HEK293T (cell line): ENCODE data around the gene ABCA3.

Experiments used
- CTCF ChIA-PET: fragments of 350-600 bp; formaldehyde crosslinking; extraction: SDS; loops from one replicate; lab custom pipeline; 2021; ENCODE audit warnings: antibody characterized with exemption, inconsistent platforms; lab: Yijun Ruan, JAX
- POLR2A ChIA-PET: fragments of 350-600 bp; formaldehyde crosslinking; extraction: SDS; loops from one replicate; lab custom pipeline; 2020; ENCODE audit warnings: antibody characterized with exemption, inconsistent platforms; lab: Yijun Ruan, JAX
- DNase-seq: peaks from one replicate; pipeline ENCODE4 v3.0.0; 2012; ENCODE audit warnings: mixed read lengths; ENCODE audit errors: extremely low spot score
- ARNT ChIP-seq: fragments of 450-650 bp; IDR thresholded peaks from 2 replicates; pipeline ENCODE4 v1.6.1; 2017; ENCODE audit warnings: mild to moderate bottlenecking
- BHLHE40 ChIP-seq: fragments of 450-650 bp; IDR thresholded peaks from 2 replicates; pipeline ENCODE4 v1.6.1; 2016; ENCODE audit warnings: mild to moderate bottlenecking, moderate library complexity, borderline replicate concordance
- CTBP1 ChIP-seq: fragments of 450-650 bp; IDR thresholded peaks from 2 replicates; pipeline ENCODE4 v1.6.1; 2016; ENCODE audit warnings: borderline replicate concordance
- ELF4 ChIP-seq: fragments of 450-650 bp; IDR thresholded peaks from 2 replicates; pipeline ENCODE4 v1.6.1; 2017; ENCODE audit warnings: antibody characterized with exemption
- FOXA1 ChIP-seq: fragments of 450-650 bp; IDR thresholded peaks from 2 replicates; pipeline ENCODE4 v1.6.1; 2016; ENCODE audit warnings: mild to moderate bottlenecking
- FOXK2 ChIP-seq: fragments of 450-650 bp; IDR thresholded peaks from 2 replicates; pipeline ENCODE4 v1.6.1; 2016; ENCODE audit warnings: mild to moderate bottlenecking
- FOXM1 ChIP-seq: fragments of 450-650 bp; IDR thresholded peaks from 2 replicates; pipeline ENCODE4 v1.6.1; 2017; ENCODE audit warnings: mild to moderate bottlenecking, borderline replicate concordance
- HDGF ChIP-seq: fragments of 450-650 bp; IDR thresholded peaks from 2 replicates; pipeline ENCODE4 v1.6.1; 2017; ENCODE audit warnings: antibody characterized with exemption, borderline replicate concordance
- L3MBTL2 ChIP-seq: fragments of 450-650 bp; conservative IDR thresholded peaks from 2 replicates; pipeline ENCODE4 v1.6.1; 2016; ENCODE audit warnings: mild to moderate bottlenecking
- LEF1 ChIP-seq: fragments of 450-650 bp; IDR thresholded peaks from 2 replicates; pipeline ENCODE4 v1.6.1; 2017; ENCODE audit warnings: mild to moderate bottlenecking, borderline replicate concordance
- NFRKB ChIP-seq: fragments of 450-650 bp; IDR thresholded peaks from 2 replicates; pipeline ENCODE4 v1.6.1; 2016; ENCODE audit warnings: mild to moderate bottlenecking, moderate library complexity
- SP1 ChIP-seq: fragments of 450-650 bp; IDR thresholded peaks from 2 replicates; pipeline ENCODE4 v1.6.1; 2017
- SUZ12 ChIP-seq: fragments of 450-650 bp; IDR thresholded peaks from 2 replicates; pipeline ENCODE4 v1.6.1; 2016; ENCODE audit warnings: mild to moderate bottlenecking
- TARDBP ChIP-seq: fragments of 450-650 bp; IDR thresholded peaks from 2 replicates; pipeline ENCODE4 v1.6.1; 2016
- ZNF384 ChIP-seq: fragments of 450-650 bp; IDR thresholded peaks from 2 replicates; pipeline ENCODE4 v1.6.1; 2016
- TF ChIP-seq, protein P1 (sequence below): fragments of 450-650 bp; IDR thresholded peaks from 2 replicates; pipeline ENCODE4 v1.6.1; 2016

The ABCA3 gene

DNA sequence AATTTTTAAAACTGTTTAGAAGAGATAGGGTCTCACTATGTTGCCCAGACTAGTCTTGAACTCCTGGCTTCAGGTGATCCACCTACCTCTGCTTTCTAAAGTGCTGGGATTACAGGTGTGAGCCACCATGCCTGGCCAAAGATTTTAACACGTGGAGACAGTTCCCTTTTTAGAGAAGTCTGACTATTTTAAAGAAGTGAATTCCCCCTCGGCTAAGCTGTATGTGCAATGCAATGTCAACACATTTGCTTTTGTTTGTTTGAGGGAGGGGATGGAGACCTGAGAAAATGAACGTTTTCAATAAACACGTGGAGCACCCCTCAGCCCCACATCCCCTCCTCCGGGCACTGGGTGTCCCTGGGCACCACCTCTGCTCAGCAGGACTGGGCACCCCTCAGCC is 58.3 kb downstream of the ABCA3 start:
- no peak for DNase-seq
- TF ChIP-seq TARDBP: no peak
- CTCF ChIA-PET: no interaction called here
- POLR2A ChIA-PET: interaction anchor here (2.1 kb wide), 1 partner anchor 13 kb away, joined by 7 read pairs; no protein-coding TSS in a partner anchor

DNA sequence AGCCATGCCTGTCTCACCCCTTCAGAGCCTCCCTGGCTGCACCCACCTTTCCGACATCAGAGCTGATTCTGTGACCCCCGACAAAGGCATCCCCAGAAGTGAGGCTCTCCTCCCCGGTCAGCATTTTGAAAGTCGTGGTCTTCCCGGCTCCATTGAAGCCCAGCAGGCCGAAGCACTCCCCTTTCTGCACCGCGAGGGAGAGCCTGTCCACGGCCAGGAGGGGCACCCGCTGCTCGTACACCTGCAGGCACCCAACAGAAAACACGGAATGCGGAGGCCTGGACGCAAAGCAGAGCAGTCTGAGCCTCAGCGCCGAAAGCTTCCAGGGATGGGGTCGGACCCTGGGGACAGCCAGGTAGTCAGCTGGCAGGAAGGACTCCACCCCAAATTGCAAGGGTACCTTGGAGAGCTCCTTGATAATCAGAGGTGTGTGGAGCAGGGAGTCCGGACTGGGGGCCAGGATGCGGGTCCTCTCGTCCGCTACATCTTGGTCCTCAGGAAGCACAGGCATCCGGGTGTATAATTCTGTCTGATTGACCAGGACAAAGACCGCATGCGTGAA is 59.5 kb downstream of the ABCA3 start:
- ChIA-PET CTCF (no interaction called here), POLR2A (interaction anchor here (2.1 kb wide), 1 partner anchor 12 kb away, joined by 7 read pairs; no protein-coding TSS in a partner anchor)
- no peak for DNase-seq
- TF ChIP-seq, protein P1, sequence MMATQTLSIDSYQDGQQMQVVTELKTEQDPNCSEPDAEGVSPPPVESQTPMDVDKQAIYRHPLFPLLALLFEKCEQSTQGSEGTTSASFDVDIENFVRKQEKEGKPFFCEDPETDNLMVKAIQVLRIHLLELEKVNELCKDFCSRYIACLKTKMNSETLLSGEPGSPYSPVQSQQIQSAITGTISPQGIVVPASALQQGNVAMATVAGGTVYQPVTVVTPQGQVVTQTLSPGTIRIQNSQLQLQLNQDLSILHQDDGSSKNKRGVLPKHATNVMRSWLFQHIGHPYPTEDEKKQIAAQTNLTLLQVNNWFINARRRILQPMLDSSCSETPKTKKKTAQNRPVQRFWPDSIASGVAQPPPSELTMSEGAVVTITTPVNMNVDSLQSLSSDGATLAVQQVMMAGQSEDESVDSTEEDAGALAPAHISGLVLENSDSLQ: no peak
- TF ChIP-seq L3MBTL2: no peak
- no peak for TF ChIP-seq ARNT
- no peak for TF ChIP-seq HDGF
- TF ChIP-seq BHLHE40: no peak
- TF ChIP-seq NFRKB: no peak
- TF ChIP-seq SP1: no peak
- TF ChIP-seq ZNF384: no peak
- TF ChIP-seq FOXM1: no peak
- TF ChIP-seq SUZ12: no peak
- no peak for TF ChIP-seq FOXK2
- TF ChIP-seq ELF4: no peak
- TF ChIP-seq LEF1: no peak
- TF ChIP-seq FOXA1: no peak
- no peak for TF ChIP-seq CTBP1
- no peak for TF ChIP-seq TARDBP

DNA sequence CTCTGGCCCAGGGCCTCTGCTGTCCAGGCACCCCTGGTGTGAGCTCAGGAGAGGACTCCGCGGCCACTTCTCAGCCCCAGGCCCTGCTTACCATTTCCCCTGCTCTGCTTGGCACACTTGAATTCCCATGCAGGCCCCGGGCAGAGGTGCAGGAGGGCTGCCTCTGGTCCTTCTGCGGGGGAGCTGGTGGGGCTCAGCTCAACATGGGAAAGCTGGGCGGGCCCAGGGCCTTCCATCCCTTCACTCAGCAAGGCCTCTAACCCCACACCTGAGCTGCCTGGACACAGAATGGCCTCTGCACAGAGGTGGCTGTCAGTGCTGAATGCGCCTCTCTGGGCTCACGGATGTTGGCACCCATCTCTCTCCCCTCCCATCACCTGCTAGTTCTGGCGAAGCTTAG is 60.1 kb downstream of the ABCA3 start:
- no peak for DNase-seq
- ChIA-PET POLR2A (interaction anchor here (2.1 kb wide), 1 partner anchor 11 kb away, joined by 7 read pairs; no protein-coding TSS in a partner anchor), CTCF (no interaction called here)
- TF ChIP-seq CTBP1 (no peak), SUZ12 (no peak)

DNA sequence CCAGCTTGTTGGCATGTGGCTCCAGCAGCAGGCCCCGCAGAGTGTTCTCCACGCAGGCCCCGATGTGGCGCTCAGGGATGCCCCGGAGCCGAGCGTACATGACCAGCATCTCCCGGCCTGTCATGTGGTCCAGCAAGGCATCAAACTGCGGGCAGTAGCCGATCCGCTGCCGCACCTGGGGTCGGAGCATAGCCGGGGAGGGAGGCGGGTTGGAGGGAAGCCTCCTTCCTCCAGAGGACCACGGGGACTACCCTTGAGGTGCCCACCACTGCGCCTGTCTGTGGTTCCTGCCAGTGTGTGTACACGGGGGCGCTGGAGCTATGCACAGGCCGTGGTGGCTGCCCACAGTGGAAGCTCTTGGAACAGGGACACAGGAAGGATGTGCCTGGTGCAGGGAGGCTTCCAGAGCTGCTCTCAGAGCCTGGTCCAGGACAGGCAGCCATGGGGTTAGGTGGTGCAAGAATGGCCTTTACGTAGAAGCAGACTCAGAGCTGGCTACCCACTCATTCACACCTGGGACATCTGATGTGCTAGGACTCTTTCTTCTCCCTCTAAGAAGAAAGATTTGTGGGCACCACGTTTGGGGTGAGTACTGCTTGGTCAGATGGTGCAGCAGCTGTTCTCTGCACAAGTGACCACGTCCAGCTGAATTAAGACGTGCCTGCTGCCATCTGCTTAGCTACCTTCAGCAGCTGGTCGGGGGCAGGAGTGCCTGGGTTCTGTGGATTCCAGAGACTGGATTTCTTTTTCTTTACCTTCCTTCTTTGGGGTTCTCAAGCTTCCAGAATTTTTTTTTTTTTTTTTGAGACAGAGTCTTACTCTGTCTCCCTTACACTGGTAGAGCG is 61.4 kb downstream of the ABCA3 start:
- TF ChIP-seq LEF1: no peak
- TF ChIP-seq, protein P1: no peak
- no peak for TF ChIP-seq TARDBP
- no peak for TF ChIP-seq FOXA1
- TF ChIP-seq L3MBTL2: no peak
- TF ChIP-seq BHLHE40: no peak
- TF ChIP-seq FOXK2: no peak
- TF ChIP-seq ARNT: no peak
- TF ChIP-seq HDGF: no peak
- TF ChIP-seq SUZ12: no peak
- no peak for TF ChIP-seq CTBP1
- DNase-seq: no peak
- ChIA-PET POLR2A (interaction anchor here (1.0 to 1.6 kb wide), 5 partner anchors 9 to 241 kb away, joined by 3 to 4 read pairs (median 4); partner anchors contain the start of genes AMDHD2 and ECI1), CTCF (interaction anchor here (1.1 kb wide), 1 partner anchor 10 kb away, joined by 9 read pairs; no protein-coding TSS in a partner anchor)

DNA sequence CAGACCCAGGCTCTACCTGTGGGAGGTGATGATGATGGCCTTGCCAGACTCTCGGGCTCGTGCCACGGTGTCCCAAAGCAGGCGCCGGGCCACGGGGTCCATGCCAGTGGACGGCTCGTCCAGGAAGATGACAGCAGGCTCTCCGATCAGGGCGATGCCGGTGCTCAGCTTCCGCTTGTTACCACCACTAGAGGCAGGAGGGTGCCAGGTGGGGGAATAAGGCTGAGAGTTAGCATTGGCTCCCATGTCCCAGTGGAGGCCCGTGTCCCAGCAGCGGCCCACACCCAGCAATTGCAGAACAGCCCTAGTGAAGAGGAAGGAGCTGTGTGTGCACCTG is 62.3 kb downstream of the ABCA3 start:
- no peak for DNase-seq
- POLR2A ChIA-PET: interaction anchor here (1.0 to 1.6 kb wide), 3 partner anchors 8 to 26 kb away, joined by 3 to 4 read pairs (median 4); partner anchors contain the start of gene ECI1
- CTCF ChIA-PET: no interaction called here
- TF ChIP-seq, protein P1: no peak
- TF ChIP-seq ELF4 (no peak), HDGF (no peak), L3MBTL2 (no peak), NFRKB (no peak), LEF1 (no peak), ZNF384 (no peak), ARNT (no peak), FOXA1 (no peak), FOXM1 (no peak), CTBP1 (no peak), SP1 (no peak), TARDBP (no peak), FOXK2 (no peak), BHLHE40 (no peak), SUZ12 (no peak)

DNA sequence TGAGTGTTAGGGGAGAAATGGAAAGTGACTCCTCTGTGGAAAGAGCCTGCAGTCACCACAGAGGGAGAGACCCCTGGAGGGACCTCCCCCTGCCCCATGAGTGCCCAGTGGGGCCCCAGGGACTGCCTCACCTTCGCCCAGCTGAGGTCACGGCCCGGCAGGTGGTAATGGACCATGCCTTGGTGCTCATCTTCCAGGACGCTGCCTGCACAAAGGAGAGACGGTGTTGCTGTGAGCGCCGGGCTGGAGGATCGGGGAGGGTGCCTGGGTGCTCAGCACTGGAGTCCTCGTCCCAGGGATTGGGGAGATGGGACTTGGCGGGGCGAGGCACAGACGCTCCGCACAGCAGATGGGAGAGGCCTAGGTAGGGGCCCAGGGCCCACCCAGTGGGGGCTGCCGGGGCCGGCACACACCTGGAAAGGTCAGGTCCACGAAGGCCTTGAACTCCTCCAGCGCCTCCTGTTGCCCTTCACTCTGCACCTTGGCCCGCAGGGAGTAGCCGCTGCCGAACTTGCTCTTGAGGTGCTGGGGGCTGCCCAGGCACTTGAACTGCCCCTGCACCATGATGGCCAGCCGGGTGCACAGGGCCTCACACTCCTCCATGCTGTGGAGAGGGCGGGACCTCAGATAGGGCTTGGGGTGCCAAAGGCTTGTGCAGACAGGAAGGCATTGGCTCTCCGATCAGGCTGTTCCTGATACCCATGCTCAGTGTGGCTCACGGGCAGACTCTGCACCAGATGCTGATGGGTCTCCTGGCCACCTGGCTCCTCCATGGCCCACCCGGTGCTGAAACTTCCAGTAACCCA is 62.9 kb downstream of the ABCA3 start:
- ChIA-PET POLR2A (no interaction called here), CTCF (no interaction called here)
- no peak for DNase-seq
- no peak for TF ChIP-seq ZNF384
- no peak for TF ChIP-seq ELF4
